B cell (primary cell): ENCODE measurements around the gene ASIC4.

Experiments used
- EZH2 ChIP-seq: IDR thresholded peaks from 2 replicates; pipeline ENCODE4 v1.6.1; 2012; ENCODE audit warnings: borderline replicate concordance, low read depth, mild to moderate bottlenecking, moderate library complexity, low read length; ENCODE audit not compliant: insufficient read depth, poor library complexity, severe bottlenecking
- TF ChIP-seq, protein P1 (sequence below): fragments of 200-600 bp; IDR thresholded peaks from one replicate; pipeline ENCODE4 v1.8.0; 2022; ENCODE audit warnings: antibody characterized with exemption, mild to moderate bottlenecking

DNA sequence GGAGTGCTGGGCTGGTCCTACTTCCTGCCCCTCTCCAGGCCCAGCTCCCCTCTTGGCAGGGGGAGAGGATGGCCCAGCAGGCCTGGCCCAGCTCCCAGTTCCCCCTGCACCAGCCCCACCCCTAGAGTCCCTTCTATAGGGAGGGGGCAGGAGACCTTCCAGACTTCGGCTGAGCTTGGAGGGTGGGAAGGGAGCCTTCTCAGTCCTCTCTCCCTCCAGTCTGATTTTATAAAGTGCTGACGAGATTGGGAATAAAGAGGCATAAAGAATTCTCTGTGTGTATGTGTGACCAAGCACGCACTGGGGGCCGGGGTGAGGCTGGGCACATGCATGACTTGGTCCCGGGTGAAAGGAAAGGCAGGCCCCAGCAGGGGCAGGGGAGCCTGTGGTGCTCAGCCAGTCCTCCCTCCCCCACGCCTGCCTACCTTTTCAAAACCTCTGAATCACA, 24.2 kb downstream of the ASIC4 start:
- TF ChIP-seq, protein P1, sequence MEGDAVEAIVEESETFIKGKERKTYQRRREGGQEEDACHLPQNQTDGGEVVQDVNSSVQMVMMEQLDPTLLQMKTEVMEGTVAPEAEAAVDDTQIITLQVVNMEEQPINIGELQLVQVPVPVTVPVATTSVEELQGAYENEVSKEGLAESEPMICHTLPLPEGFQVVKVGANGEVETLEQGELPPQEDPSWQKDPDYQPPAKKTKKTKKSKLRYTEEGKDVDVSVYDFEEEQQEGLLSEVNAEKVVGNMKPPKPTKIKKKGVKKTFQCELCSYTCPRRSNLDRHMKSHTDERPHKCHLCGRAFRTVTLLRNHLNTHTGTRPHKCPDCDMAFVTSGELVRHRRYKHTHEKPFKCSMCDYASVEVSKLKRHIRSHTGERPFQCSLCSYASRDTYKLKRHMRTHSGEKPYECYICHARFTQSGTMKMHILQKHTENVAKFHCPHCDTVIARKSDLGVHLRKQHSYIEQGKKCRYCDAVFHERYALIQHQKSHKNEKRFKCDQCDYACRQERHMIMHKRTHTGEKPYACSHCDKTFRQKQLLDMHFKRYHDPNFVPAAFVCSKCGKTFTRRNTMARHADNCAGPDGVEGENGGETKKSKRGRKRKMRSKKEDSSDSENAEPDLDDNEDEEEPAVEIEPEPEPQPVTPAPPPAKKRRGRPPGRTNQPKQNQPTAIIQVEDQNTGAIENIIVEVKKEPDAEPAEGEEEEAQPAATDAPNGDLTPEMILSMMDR, result no peak
- TF ChIP-seq EZH2, result no peak
